AG04449 (cell line): ENCODE data around the gene TMCO6.

ENCODE experiments used
- CTCF ChIA-PET: fragments of 350-600 bp; formaldehyde crosslinking; extraction: SDS; loops from one replicate; lab custom pipeline; 2021; ENCODE audit warnings: antibody characterized with exemption; lab: Yijun Ruan, JAX
- POLR2A ChIA-PET: fragments of 400-600, 350-600 bp; formaldehyde crosslinking; extraction: SDS; loops from one replicate; lab custom pipeline; 2020; ENCODE audit warnings: antibody characterized with exemption, inconsistent platforms; lab: Yijun Ruan, JAX
- DNase-seq: peaks from one replicate; pipeline ENCODE4 v3.0.0-alpha.2; 2010; ENCODE audit warnings: low read depth, low spot score
- H3K4me3 ChIP-seq: 2 replicates; pipeline ENCODE4 v1.5.1; 2011; ENCODE audit warnings: low read depth, mild to moderate bottlenecking, control low read depth, low read length
- TF ChIP-seq, protein P1 (sequence below): IDR thresholded peaks from one replicate; pipeline ENCODE4 v1.5.1; 2011; ENCODE audit warnings: mild to moderate bottlenecking, moderate library complexity, low read length, control low read depth, inconsistent platforms; ENCODE audit not compliant: insufficient read depth; ENCODE audit errors: missing control alignments

The TMCO6 gene

DNA sequence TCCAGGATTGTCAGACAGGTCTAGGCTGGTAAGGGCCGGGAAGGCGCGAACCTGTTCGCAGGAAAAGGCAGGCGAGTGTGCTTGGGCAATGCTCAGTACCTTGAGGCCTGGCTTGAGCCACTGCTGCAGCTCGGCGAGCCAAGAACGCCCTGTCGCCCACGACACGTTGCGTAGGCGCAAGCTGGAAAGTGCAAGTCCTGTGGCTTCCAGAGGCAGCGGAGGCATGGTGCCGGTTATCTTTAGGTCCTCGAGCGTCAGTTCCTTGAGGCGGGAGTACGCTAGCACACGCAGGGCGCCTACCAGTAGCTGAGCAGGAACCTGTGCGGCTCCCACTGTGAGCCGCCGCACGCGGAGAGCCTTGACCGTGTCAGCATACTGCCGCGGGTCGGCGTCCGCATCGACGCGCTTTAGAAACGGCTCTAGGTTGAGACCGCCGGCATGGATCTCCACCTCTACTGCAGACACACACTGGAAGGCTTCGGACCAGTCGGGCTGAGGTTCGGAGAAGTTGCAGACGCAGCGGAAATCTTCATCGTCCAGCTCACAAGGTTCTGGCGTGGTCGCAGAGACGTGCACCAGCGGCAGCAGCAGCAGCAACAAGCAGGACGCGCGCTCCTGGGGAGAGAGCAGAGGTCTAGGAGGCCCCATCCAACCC, 6.8 kb upstream of the TMCO6 start:
- ChIA-PET POLR2A (interaction anchor here (0.6 to 1.0 kb wide), 2 partner anchors 75 to 99 kb away, joined by 3 to 6 read pairs; partner anchors contain the start of gene SRA1), CTCF (interaction anchor here (0.8 to 4.6 kb wide), 5 partner anchors 10 to 269 kb away, joined by 3 to 36 read pairs (median 4); partner anchors contain the start of gene EIF4EBP3)
- TF ChIP-seq, protein P1, sequence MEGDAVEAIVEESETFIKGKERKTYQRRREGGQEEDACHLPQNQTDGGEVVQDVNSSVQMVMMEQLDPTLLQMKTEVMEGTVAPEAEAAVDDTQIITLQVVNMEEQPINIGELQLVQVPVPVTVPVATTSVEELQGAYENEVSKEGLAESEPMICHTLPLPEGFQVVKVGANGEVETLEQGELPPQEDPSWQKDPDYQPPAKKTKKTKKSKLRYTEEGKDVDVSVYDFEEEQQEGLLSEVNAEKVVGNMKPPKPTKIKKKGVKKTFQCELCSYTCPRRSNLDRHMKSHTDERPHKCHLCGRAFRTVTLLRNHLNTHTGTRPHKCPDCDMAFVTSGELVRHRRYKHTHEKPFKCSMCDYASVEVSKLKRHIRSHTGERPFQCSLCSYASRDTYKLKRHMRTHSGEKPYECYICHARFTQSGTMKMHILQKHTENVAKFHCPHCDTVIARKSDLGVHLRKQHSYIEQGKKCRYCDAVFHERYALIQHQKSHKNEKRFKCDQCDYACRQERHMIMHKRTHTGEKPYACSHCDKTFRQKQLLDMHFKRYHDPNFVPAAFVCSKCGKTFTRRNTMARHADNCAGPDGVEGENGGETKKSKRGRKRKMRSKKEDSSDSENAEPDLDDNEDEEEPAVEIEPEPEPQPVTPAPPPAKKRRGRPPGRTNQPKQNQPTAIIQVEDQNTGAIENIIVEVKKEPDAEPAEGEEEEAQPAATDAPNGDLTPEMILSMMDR, result no peak
- H3K4me3 ChIP-seq, result peak overlapping the region; percentile 56
- DNase-seq, result no peak

GRCh38 chr5:140633021-140633471, 6.2 kb upstream of the TMCO6 start, which contains the start of gene CD14:
Gene CD14 (minus strand): TSS chr5:140633175. CDS start chr5:140633071, 104 bp downstream.
- ChIA-PET CTCF (interaction anchor here (0.8 to 4.6 kb wide), 6 partner anchors 10 to 270 kb away, joined by 3 to 36 read pairs (median 4); partner anchors contain the start of gene EIF4EBP3), POLR2A (interaction anchor here (1.0 kb wide), 1 partner anchor 75 kb away, joined by 3 read pairs; the partner anchor contains the start of gene SRA1)
- H3K4me3 ChIP-seq, result peak within 1 kb of the TSS; percentile 56
- no peak for DNase-seq
- TF ChIP-seq, protein P1, result no peak

GRCh38 chr5:140633501-140633900, 5.8 kb upstream of the TMCO6 start:
- H3K4me3 ChIP-seq, result no peak overlapping the region
- no peak for DNase-seq
- TF ChIP-seq, protein P1, result no peak
- POLR2A ChIA-PET, result no interaction called here
- CTCF ChIA-PET, result interaction anchor here (1.8 to 4.6 kb wide), 3 partner anchors 75 to 270 kb away, joined by 4 to 36 read pairs (median 14); partner anchors contain the start of gene EIF4EBP3

DNA sequence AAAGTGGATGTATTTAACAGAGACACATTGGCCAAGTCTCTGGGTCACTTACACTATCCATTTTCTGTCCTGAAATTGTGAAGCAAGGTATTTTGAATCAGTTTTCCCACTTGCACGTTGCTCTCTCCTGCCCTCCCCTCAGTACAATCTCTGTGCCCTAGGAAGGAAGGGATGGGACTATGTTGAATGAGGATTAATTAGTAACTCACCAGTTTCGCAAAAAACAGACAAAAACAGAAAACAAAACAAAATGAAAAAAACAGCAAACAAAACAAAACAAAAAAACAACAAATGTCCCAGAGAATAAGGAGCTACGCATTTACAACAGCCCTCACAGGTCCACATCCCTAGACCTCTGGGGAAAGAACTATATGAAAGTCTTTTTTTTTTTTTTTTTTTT, 5.1 kb upstream of the TMCO6 start:
- no peak for DNase-seq
- POLR2A ChIA-PET, result interaction anchor here (0.6 kb wide), 1 partner anchor 231 kb away, joined by 3 read pairs; no protein-coding TSS in a partner anchor
- CTCF ChIA-PET, result interaction anchor here (1.0 to 4.6 kb wide), 17 partner anchors 12 to 391 kb away, joined by 3 to 36 read pairs (median 6); partner anchors contain the start of genes EIF4EBP3, IK, NDUFA2 and SLC4A9
- H3K4me3 ChIP-seq, result no peak overlapping the region
- TF ChIP-seq, protein P1, result no peak

- CTCF ChIA-PET, result interaction anchor here (0.7 to 4.6 kb wide), 33 partner anchors 8 to 1056 kb away, joined by 3 to 36 read pairs (median 4); partner anchors contain the start of genes EIF4EBP3, IK, NDUFA2 and SLC4A9
- DNase-seq, result no peak
- TF ChIP-seq, protein P1, result no peak
- POLR2A ChIA-PET, result interaction anchor here (1.2 kb wide), 1 partner anchor 83 kb away, joined by 3 read pairs; no protein-coding TSS in a partner anchor
- H3K4me3 ChIP-seq, result no peak overlapping the region
Measured at GRCh38 chr5:140635291-140636257, 3.7 kb upstream of the TMCO6 start.
